Measurements from ENCODE around the gene GLIS1.

The GLIS1 gene

GRCh38 chr1:53485478-53486394 lies 253.2 kb downstream of the GLIS1 start:
- DNase-seq (ENCODE audit: low spot score): peak; percentile 92

- no peak for DNase-seq (ENCODE audit: low spot score)
Observed at GRCh38 chr1:53484705-53485477, 254.1 kb downstream of the GLIS1 start.

- DNase-seq (ENCODE audit: low spot score): no peak
Observed at GRCh38 chr1:53483656-53484055, 255.3 kb downstream of the GLIS1 start.

GRCh38 chr1:53483170-53483569 lies 255.8 kb downstream of the GLIS1 start:
- no peak for DNase-seq (ENCODE audit: low spot score)

- DNase-seq (ENCODE audit: low spot score): no peak
Observed at GRCh38 chr1:53482441-53483153, 256.4 kb downstream of the GLIS1 start.

- DNase-seq (ENCODE audit: low spot score): no peak
Observed at GRCh38 chr1:53481456-53481855, 257.5 kb downstream of the GLIS1 start.

GRCh38 chr1:53480678-53481077 lies 258.3 kb downstream of the GLIS1 start:
- no peak for DNase-seq (ENCODE audit: low spot score)

GRCh38 chr1:53478502-53478818 lies 260.5 kb downstream of the GLIS1 start:
- DNase-seq (ENCODE audit: low spot score): no peak

GRCh38 chr1:53477651-53478501 lies 261.1 kb downstream of the GLIS1 start:
- no peak for DNase-seq (ENCODE audit: low spot score)

- no peak for DNase-seq (ENCODE audit: low spot score)
Observed at GRCh38 chr1:53476579-53476978, 262.4 kb downstream of the GLIS1 start.

GRCh38 chr1:53475664-53476063 lies 263.3 kb downstream of the GLIS1 start:
- DNase-seq (ENCODE audit: low spot score): no peak

- DNase-seq (ENCODE audit: low spot score): no peak
Observed at GRCh38 chr1:53473463-53473862, 265.5 kb downstream of the GLIS1 start.

- no peak for DNase-seq (ENCODE audit: low spot score)
Observed at GRCh38 chr1:53471000-53471399, 268.0 kb downstream of the GLIS1 start.

GRCh38 chr1:53470584-53470983 lies 268.4 kb downstream of the GLIS1 start:
- no peak for DNase-seq (ENCODE audit: low spot score)

GRCh38 chr1:53470155-53470554 lies 268.8 kb downstream of the GLIS1 start:
- DNase-seq (ENCODE audit: low spot score): peak; percentile 80

GRCh38 chr1:53469373-53469772 lies 269.6 kb downstream of the GLIS1 start:
- DNase-seq (ENCODE audit: low spot score): no peak

- DNase-seq (ENCODE audit: low spot score): no peak
Observed at GRCh38 chr1:53468374-53468773, 270.6 kb downstream of the GLIS1 start.

GRCh38 chr1:53467391-53467790 lies 271.6 kb downstream of the GLIS1 start:
- no peak for DNase-seq (ENCODE audit: low spot score)

GRCh38 chr1:53465023-53465957 lies 273.7 kb downstream of the GLIS1 start:
- no peak for DNase-seq (ENCODE audit: low spot score)
